ENCODE results near the gene SRRM3. TPM values are rescaled to one million over a fixed set of nuclear protein-coding genes. Genes with fewer than 3 reads are reported as not detected.
A peak's percentile ranks its signal among the peaks of the same experiment; 100 is the strongest.

SRRM3 gene
- total RNA-seq, 3 donors from 2014 or later (not counting 1 experiment from before 2014, with no cell fraction given), result not detected

- H3K4me1 Mint-ChIP-seq, result peaks cover 21 to 42% of the 10 kb centered on the region in 2 donors
- Histone ChIP-seq H3K27ac (ENCODE audit: low read length) (no peak overlapping the region), H3K9me3 (ENCODE audit: control insufficient read depth, insufficient read depth, low read length) (no peaks in the 10 kb centered on the region), H3K36me3 (ENCODE audit: control insufficient read depth, insufficient read depth, low read length) (peaks cover 26% of the 10 kb centered on the region), H3K4me3 (ENCODE audit: low read length) (no peak overlapping the region), H3K4me1 (ENCODE audit: control insufficient read depth, insufficient read depth, low read length) (no peaks in the 10 kb centered on the region), H3K27me3 (ENCODE audit: control insufficient read depth, insufficient read depth, low read length) (no peaks in the 10 kb centered on the region)
- H3K36me3 Mint-ChIP-seq, result peaks cover 24% of the 10 kb centered on the region
- TF ChIP-seq CTCF (IDR thresholded peaks at IDR 0.05), result no peak
- no peak overlapping the region for H3K4me3 Mint-ChIP-seq
- ATAC-seq, result no peak
- no peak for DNase-seq
- no peaks in the 10 kb centered on the region for H3K27me3 Mint-ChIP-seq (ENCODE audit: low read depth in 2 of 2)
- 88% methylated on average over 4 of the region's 4 CpGs for WGBS (ENCODE audit: insufficient coverage)
- intact Hi-C loops (cut with micrococcal nuclease), result no loop called here
- H3K9me3 Mint-ChIP-seq, result no peaks in the 10 kb centered on the region
- H3K27ac Mint-ChIP-seq, result peak overlapping the region; percentile 19 to 32
Measured at GRCh38 chr7:76330261-76330660, 128.6 kb downstream of the SRRM3 start.

GRCh38 chr7:76330673-76331072 lies 129.0 kb downstream of the SRRM3 start:
- peaks cover 21 to 42% of the 10 kb centered on the region in 2 donors for H3K4me1 Mint-ChIP-seq
- H3K4me3 ChIP-seq (ENCODE audit: low read length), result no peak overlapping the region
- no peaks in the 10 kb centered on the region for H3K4me1 ChIP-seq (ENCODE audit: control insufficient read depth, insufficient read depth, low read length)
- peaks cover 24% of the 10 kb centered on the region for H3K36me3 Mint-ChIP-seq
- no peak for TF ChIP-seq CTCF (IDR thresholded peaks at IDR 0.05)
- no peaks in the 10 kb centered on the region for H3K9me3 ChIP-seq (ENCODE audit: control insufficient read depth, insufficient read depth, low read length)
- 89% methylated on average over 4 of the region's 5 CpGs for WGBS (ENCODE audit: insufficient coverage)
- H3K4me3 Mint-ChIP-seq, result no peak overlapping the region
- no peaks in the 10 kb centered on the region for H3K9me3 Mint-ChIP-seq
- no peaks in the 10 kb centered on the region for H3K27me3 ChIP-seq (ENCODE audit: control insufficient read depth, insufficient read depth, low read length)
- ATAC-seq (no peak), DNase-seq (no peak)
- intact Hi-C loops (cut with micrococcal nuclease), result no loop called here
- no peak overlapping the region for H3K27ac ChIP-seq (ENCODE audit: low read length)
- H3K27me3 Mint-ChIP-seq (ENCODE audit: low read depth in 2 of 2), result no peaks in the 10 kb centered on the region
- peak overlapping the region in 1 of 2 donors; percentile 19 for H3K27ac Mint-ChIP-seq
- peaks cover 25% of the 10 kb centered on the region for H3K36me3 ChIP-seq (ENCODE audit: control insufficient read depth, insufficient read depth, low read length)

DNA sequence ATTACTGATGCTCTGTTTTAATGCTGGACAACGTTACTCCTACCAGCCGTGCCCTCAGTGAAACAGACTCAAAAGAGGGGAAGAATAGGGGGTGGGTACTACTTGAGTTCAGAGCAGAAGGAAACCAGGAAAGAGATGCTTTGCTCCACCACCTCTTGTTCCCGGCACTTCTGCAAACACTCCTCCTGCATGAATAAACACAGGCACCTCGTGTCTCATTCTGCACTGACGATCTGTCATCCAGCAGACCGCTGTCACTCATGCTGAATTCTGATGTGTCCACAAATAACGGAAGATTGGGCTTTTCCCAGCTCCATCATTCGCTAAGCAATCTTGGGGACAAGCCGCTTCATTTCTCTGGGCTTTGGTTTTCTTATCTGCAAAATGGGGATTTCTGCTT lies 130.4 kb downstream of the SRRM3 start:
- Histone ChIP-seq H3K36me3 (ENCODE audit: control insufficient read depth, insufficient read depth, low read length) (peaks cover 17% of the 10 kb centered on the region), H3K27me3 (ENCODE audit: control insufficient read depth, insufficient read depth, low read length) (no peaks in the 10 kb centered on the region), H3K27ac (ENCODE audit: low read length) (no peak overlapping the region), H3K9me3 (ENCODE audit: control insufficient read depth, insufficient read depth, low read length) (no peaks in the 10 kb centered on the region), H3K4me3 (ENCODE audit: low read length) (no peak overlapping the region), H3K4me1 (ENCODE audit: control insufficient read depth, insufficient read depth, low read length) (no peaks in the 10 kb centered on the region)
- WGBS (ENCODE audit: insufficient coverage), result 67% methylated on average over 9 of the region's 9 CpGs
- H3K27ac Mint-ChIP-seq, result peak overlapping the region in 1 of 2 donors; percentile 29
- intact Hi-C loops (cut with micrococcal nuclease), result no loop called here
- no peaks in the 10 kb centered on the region for H3K27me3 Mint-ChIP-seq (ENCODE audit: low read depth in 2 of 2)
- no peak overlapping the region for H3K4me3 Mint-ChIP-seq
- peaks cover 24% of the 10 kb centered on the region for H3K36me3 Mint-ChIP-seq
- no peak for DNase-seq
- no peak for ATAC-seq
- no peaks in the 10 kb centered on the region for H3K9me3 Mint-ChIP-seq
- peaks cover 16 to 42% of the 10 kb centered on the region in 2 donors for H3K4me1 Mint-ChIP-seq
- no peak for TF ChIP-seq CTCF (IDR thresholded peaks at IDR 0.05)

GRCh38 chr7:76333511-76334101 lies 131.9 kb downstream of the SRRM3 start:
- Histone ChIP-seq H3K4me1 (ENCODE audit: control insufficient read depth, insufficient read depth, low read length) (no peaks in the 10 kb centered on the region), H3K9me3 (ENCODE audit: control insufficient read depth, insufficient read depth, low read length) (no peaks in the 10 kb centered on the region), H3K36me3 (ENCODE audit: control insufficient read depth, insufficient read depth, low read length) (peaks cover 11% of the 10 kb centered on the region), H3K4me3 (ENCODE audit: low read length) (no peak overlapping the region), H3K27ac (ENCODE audit: low read length) (no peak overlapping the region), H3K27me3 (ENCODE audit: control insufficient read depth, insufficient read depth, low read length) (no peaks in the 10 kb centered on the region)
- TF ChIP-seq CTCF (IDR thresholded peaks at IDR 0.05), result no peak
- no peak for DNase-seq
- H3K4me3 Mint-ChIP-seq, result no peak overlapping the region
- ATAC-seq, result no peak
- no peaks in the 10 kb centered on the region for H3K9me3 Mint-ChIP-seq
- intact Hi-C loops (cut with micrococcal nuclease), result no loop called here
- peaks cover 15% of the 10 kb centered on the region for H3K36me3 Mint-ChIP-seq
- H3K4me1 Mint-ChIP-seq, result peaks cover 14 to 40% of the 10 kb centered on the region in 2 donors
- 91% methylated on average over 14 of the region's 14 CpGs for WGBS (ENCODE audit: insufficient coverage)
- no peaks in the 10 kb centered on the region for H3K27me3 Mint-ChIP-seq (ENCODE audit: low read depth in 2 of 2)
- H3K27ac Mint-ChIP-seq, result no peak overlapping the region

Data from natural killer cell (primary cell).